Measurements from ENCODE around the gene GON4L. TPM values are rescaled to one million over a fixed set of nuclear protein-coding genes. Genes with fewer than 3 reads are reported as not detected.

GON4L gene
- polyA plus RNA-seq, 2 of the 4 experiments (the other 2 are of a cell fraction), result 15.3 to 23.1 TPM

- no peak for TF ChIP-seq HEYL (CRISPR knock-in tag; IDR thresholded peaks at IDR 0.05)
- TF ChIP-seq HOXB5 (CRISPR knock-in tag; IDR thresholded peaks at IDR 0.05), result no peak
- TF ChIP-seq, protein P1, sequence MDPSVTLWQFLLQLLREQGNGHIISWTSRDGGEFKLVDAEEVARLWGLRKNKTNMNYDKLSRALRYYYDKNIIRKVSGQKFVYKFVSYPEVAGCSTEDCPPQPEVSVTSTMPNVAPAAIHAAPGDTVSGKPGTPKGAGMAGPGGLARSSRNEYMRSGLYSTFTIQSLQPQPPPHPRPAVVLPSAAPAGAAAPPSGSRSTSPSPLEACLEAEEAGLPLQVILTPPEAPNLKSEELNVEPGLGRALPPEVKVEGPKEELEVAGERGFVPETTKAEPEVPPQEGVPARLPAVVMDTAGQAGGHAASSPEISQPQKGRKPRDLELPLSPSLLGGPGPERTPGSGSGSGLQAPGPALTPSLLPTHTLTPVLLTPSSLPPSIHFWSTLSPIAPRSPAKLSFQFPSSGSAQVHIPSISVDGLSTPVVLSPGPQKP (IDR thresholded peaks at IDR 0.05; ENCODE audit: low read depth, low read length), result no peak
- no peak for TF ChIP-seq RCOR1 (IDR thresholded peaks at IDR 0.05; ENCODE audit: low read depth, low read length)
- no peak for TF ChIP-seq RARB (CRISPR knock-in tag; IDR thresholded peaks at IDR 0.05)
- no peak for TF ChIP-seq FOSB (CRISPR knock-in tag; IDR thresholded peaks at IDR 0.05)
- TF ChIP-seq HOXB13 (CRISPR knock-in tag; IDR thresholded peaks at IDR 0.05; ENCODE audit: low read depth), result no peak
- TF ChIP-seq KDM5A (IDR thresholded peaks at IDR 0.05), result no peak
- no peak for TF ChIP-seq TP53 (CRISPR knock-in tag; IDR thresholded peaks at IDR 0.05)
- TF ChIP-seq JUN (IDR thresholded peaks at IDR 0.05), result no peak
- no peak for TF ChIP-seq ZFP36 (IDR thresholded peaks at IDR 0.05; ENCODE audit: borderline replicate concordance, partially characterized antibody)
- TF ChIP-seq, protein P2, sequence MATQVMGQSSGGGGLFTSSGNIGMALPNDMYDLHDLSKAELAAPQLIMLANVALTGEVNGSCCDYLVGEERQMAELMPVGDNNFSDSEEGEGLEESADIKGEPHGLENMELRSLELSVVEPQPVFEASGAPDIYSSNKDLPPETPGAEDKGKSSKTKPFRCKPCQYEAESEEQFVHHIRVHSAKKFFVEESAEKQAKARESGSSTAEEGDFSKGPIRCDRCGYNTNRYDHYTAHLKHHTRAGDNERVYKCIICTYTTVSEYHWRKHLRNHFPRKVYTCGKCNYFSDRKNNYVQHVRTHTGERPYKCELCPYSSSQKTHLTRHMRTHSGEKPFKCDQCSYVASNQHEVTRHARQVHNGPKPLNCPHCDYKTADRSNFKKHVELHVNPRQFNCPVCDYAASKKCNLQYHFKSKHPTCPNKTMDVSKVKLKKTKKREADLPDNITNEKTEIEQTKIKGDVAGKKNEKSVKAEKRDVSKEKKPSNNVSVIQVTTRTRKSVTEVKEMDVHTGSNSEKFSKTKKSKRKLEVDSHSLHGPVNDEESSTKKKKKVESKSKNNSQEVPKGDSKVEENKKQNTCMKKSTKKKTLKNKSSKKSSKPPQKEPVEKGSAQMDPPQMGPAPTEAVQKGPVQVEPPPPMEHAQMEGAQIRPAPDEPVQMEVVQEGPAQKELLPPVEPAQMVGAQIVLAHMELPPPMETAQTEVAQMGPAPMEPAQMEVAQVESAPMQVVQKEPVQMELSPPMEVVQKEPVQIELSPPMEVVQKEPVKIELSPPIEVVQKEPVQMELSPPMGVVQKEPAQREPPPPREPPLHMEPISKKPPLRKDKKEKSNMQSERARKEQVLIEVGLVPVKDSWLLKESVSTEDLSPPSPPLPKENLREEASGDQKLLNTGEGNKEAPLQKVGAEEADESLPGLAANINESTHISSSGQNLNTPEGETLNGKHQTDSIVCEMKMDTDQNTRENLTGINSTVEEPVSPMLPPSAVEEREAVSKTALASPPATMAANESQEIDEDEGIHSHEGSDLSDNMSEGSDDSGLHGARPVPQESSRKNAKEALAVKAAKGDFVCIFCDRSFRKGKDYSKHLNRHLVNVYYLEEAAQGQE (IDR thresholded peaks at IDR 0.05), result no peak
- TF ChIP-seq CBX2 (IDR thresholded peaks at IDR 0.05; ENCODE audit: borderline replicate concordance, low read depth), result no peak
- Histone ChIP-seq H3K4me3 (no peak overlapping the region), H3K9me3 (no peaks in the 10 kb centered on the region), H3K4me1 (peaks cover 6% of the 10 kb centered on the region; the same call in 2 of the 3 replicates), H3K4me2 (no peak overlapping the region), H3K27ac (no peak overlapping the region)
- no peak for DNase-seq (ENCODE audit: low read depth in 1 of 2, low spot score in 1 of 2)
- ATAC-seq, result no peak
- FAIRE-seq, result no peak
- ChIA-PET CTCF (interaction anchor here (0.5 to 1.0 kb wide), 3 partner anchors 13 to 340 kb away, joined by 3 to 4 read pairs (median 3); no protein-coding TSS in a partner anchor), POLR2A (no interaction called here)
Measured at GRCh38 chr1:155884982-155885381, 28.0 kb upstream of the GON4L start.

DNA sequence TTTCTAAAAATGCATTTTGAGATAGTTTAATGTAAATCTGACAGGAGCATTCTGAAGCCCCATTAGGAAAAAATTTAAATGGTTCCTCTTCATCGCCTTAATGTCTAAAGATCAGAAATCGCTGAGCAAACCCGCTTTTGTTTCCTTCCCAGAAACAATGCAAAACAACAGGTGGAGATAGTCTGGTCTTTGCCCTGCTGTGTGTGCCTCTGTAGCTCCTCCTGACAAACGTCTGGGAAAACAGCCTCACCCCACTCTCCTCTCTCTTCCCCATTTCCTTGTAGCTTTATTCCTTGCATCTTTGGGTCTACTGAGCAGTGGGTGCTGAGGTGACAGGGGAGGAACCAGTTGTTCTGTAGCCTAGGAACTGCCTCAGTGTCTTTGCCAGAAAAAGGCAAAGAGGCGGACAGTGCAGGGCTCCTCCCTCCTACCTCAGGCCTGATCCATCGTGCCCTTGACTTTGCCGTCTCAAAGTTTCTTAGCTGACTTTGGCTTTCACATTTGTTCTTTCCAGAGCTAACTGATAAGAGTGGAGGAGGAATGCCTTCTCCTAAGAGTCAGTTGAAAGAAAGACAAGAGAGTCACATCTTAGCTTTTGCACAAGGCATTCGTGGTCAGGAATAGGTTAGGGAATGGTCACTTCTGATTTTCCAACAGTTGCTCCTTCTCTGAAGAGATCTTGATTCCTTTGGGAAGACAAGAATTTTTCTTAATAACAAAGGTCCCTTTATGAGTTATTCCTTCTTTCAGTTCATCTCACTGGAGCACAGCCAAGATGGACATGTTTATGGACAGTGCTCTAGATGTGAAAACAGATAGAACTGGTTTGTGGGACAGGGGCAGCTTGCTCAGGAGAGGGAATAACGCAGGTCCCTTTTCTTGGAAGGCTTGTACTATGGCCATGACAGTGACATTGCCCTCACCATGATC is 27.3 kb upstream of the GON4L start:
- WGBS (ENCODE audit: missing lambda C conversion rate), result 75% methylated on average over 9 of the region's 9 CpGs
- TF ChIP-seq CTCF (IDR thresholded peaks at IDR 0.05) (no peak), EHMT2 (IDR thresholded peaks at IDR 0.05; ENCODE audit: low read depth) (no peak), KDM1A (IDR thresholded peaks at IDR 0.05; ENCODE audit: low read depth) (no peak), NPAS2 (CRISPR knock-in tag; IDR thresholded peaks at IDR 0.05; ENCODE audit: borderline replicate concordance) (no peak)
- TF ChIP-seq, protein P2 (IDR thresholded peaks at IDR 0.05), result no peak

More for the DNA sequence above, 27.3 kb upstream of the GON4L start:
- Histone ChIP-seq H3K4me3 (no peak overlapping the region), H3K9me3 (no peaks in the 10 kb centered on the region), H3K27ac (no peak overlapping the region), H3K4me1 (no peaks in the 10 kb centered on the region), H3K4me2 (no peak overlapping the region)
- FAIRE-seq (no peak), DNase-seq (ENCODE audit: low read depth in 1 of 2, low spot score in 1 of 2) (no peak), ATAC-seq (peak; percentile 24 to 36; a peak in 3 of 6 replicates)
- ChIA-PET POLR2A (interaction anchor here (0.8 kb wide), 1 partner anchor 9 kb away, joined by 4 read pairs; no protein-coding TSS in a partner anchor), CTCF (interaction anchor here (0.5 to 1.4 kb wide), 5 partner anchors 12 to 341 kb away, joined by 3 to 4 read pairs (median 3); no protein-coding TSS in a partner anchor)

Data from A549 (cell line).